ENCODE data around the gene STK11IP.

The STK11IP gene, protein sequence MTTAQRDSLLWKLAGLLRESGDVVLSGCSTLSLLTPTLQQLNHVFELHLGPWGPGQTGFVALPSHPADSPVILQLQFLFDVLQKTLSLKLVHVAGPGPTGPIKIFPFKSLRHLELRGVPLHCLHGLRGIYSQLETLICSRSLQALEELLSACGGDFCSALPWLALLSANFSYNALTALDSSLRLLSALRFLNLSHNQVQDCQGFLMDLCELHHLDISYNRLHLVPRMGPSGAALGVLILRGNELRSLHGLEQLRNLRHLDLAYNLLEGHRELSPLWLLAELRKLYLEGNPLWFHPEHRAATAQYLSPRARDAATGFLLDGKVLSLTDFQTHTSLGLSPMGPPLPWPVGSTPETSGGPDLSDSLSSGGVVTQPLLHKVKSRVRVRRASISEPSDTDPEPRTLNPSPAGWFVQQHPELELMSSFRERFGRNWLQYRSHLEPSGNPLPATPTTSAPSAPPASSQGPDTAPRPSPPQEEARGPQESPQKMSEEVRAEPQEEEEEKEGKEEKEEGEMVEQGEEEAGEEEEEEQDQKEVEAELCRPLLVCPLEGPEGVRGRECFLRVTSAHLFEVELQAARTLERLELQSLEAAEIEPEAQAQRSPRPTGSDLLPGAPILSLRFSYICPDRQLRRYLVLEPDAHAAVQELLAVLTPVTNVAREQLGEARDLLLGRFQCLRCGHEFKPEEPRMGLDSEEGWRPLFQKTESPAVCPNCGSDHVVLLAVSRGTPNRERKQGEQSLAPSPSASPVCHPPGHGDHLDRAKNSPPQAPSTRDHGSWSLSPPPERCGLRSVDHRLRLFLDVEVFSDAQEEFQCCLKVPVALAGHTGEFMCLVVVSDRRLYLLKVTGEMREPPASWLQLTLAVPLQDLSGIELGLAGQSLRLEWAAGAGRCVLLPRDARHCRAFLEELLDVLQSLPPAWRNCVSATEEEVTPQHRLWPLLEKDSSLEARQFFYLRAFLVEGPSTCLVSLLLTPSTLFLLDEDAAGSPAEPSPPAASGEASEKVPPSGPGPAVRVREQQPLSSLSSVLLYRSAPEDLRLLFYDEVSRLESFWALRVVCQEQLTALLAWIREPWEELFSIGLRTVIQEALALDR

GRCh38 chr2:219597552-219598307, at the start of gene STK11IP:
Gene STK11IP (plus strand): TSS chr2:219597857. CDS start chr2:219598120, 263 bp downstream.
- in situ Hi-C loops (cut with HindIII; ENCODE audit: low pct_ligation_motif_present, low pct_unique_long_range_greater_than_20kb, low sequenced_read_pairs) = no loop called here

GRCh38 chr2:219548990-219549389, 48.7 kb upstream of the STK11IP start:
- DNase-seq = no peak
- in situ Hi-C loops (cut with HindIII; ENCODE audit: low pct_ligation_motif_present, low pct_unique_long_range_greater_than_20kb, low sequenced_read_pairs) = no loop called here

More at GRCh38 chr2:219597552-219598307, at the start of gene STK11IP:
- DNase-seq = peak; percentile 99

DNA sequence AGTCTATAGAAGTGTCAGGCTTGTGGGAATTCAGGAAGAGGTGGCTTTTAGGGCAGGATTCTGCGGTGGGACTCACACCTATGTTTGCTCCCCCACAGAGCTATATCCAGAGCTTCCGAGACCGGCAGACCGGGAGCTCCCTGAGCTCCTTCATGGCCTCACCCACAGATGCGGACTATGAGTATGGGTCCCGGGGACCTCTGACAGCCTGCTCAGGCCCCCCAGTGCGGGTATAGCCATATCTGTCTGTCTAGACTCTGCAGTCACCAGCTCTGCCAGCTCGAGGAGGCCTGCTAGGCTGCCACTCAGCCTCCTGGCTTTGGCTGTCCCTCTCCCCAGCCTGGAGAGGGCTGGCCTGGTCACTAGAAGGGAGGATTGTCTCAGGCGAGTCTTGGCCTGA, 48.0 kb upstream of the STK11IP start:
- no peak for DNase-seq
- in situ Hi-C loops (cut with HindIII; ENCODE audit: low pct_ligation_motif_present, low pct_unique_long_range_greater_than_20kb, low sequenced_read_pairs) = no loop called here

GRCh38 chr2:219551441-219552381, 45.9 kb upstream of the STK11IP start:
- in situ Hi-C loops (cut with HindIII; ENCODE audit: low pct_ligation_motif_present, low pct_unique_long_range_greater_than_20kb, low sequenced_read_pairs) = no loop called here
- peak; percentile 72 for DNase-seq

DNA sequence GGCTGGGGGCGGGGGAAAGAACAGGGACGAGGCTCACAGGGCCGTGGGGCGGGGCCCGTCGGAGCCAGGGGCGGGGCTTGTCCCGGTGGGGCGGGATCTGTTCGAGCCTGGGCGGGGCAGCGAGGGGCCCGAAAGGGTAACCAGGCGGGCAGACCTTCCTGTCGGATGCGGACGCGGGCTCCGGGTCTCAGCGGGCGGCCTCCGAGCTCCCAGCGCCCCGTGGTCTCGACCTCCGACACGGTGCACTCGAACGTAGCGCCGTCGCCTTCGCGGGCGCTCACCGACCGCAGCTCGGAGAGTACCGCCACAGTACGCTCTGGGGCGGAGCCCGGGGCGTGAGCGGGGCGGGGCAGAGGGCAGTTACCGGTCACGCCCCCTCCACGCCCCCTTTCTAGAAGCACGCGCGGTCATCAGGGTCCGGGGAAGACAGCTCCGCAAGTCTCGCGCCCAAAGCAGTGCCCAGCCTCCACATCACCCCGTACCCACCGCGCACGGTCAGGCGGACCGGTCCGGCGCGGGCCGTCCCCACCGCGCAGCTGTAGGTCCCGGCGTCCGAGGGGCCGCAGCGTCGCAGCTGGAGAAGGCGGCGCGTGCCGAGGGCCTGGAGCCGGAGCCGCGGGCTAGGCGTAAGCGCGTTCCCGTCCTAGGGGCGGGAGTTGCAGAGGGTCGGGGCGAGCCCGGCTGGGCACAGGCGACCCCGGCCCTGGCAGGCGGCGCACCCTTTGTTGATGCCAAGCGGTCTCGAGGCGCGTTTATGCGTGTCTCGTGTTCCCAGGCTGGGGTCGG, 45.1 kb upstream of the STK11IP start:
- peak; percentile 84 for DNase-seq
- in situ Hi-C loops (cut with HindIII; ENCODE audit: low pct_ligation_motif_present, low pct_unique_long_range_greater_than_20kb, low sequenced_read_pairs) = no loop called here

GRCh38 chr2:219553168-219553417, 44.6 kb upstream of the STK11IP start:
- in situ Hi-C loops (cut with HindIII; ENCODE audit: low pct_ligation_motif_present, low pct_unique_long_range_greater_than_20kb, low sequenced_read_pairs) = no loop called here
- no peak for DNase-seq

DNA sequence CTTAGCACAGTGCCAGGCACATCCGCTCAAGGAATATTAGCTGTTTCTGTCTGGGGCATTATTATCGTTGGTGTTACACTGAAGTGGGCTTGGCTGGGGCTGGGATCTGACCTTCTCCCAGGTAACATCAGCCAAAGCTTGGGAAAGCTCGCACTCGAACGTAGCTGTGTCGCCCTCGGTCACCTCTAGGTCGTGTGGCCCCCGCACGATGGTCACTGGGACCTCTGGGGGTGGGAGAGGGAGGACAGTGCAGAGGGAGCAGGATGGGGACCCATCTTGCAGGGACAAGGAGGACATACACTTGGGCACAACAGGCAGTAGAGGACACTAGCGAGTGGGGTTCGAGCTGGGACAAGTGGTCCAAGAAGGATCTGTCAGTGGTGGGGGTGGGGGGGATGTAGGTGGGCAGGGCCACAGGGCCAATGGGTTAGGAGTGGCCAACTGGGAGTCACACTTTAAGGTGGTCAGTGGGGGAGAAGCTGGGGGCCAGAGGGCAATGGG, 44.1 kb upstream of the STK11IP start:
- no peak for DNase-seq
- in situ Hi-C loops (cut with HindIII; ENCODE audit: low pct_ligation_motif_present, low pct_unique_long_range_greater_than_20kb, low sequenced_read_pairs) = no loop called here

GRCh38 chr2:219554350-219554749, 43.3 kb upstream of the STK11IP start:
- in situ Hi-C loops (cut with HindIII; ENCODE audit: low pct_ligation_motif_present, low pct_unique_long_range_greater_than_20kb, low sequenced_read_pairs) = no loop called here
- no peak for DNase-seq

DNA sequence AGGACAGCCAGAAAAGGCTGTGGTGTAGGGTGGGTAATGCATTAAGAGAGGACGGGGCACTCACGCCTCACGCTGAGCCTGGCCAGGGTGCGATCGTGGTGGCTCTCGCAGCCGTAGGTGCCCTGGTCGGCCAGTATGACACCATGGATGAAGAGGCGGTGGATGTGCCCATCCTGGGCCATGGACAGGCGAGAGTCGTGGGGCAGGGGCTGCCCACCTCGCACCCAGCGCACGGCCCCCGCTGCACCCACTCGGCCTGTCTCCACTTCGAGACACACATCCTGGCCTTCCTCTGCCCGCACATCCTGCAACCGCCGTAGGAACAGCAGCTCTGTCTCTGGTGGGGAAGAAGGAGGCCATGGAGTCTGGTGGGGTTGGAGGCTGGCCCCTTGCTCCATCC, 41.7 kb upstream of the STK11IP start:
- in situ Hi-C loops (cut with HindIII; ENCODE audit: low pct_ligation_motif_present, low pct_unique_long_range_greater_than_20kb, low sequenced_read_pairs) = no loop called here
- DNase-seq = no peak

DNA sequence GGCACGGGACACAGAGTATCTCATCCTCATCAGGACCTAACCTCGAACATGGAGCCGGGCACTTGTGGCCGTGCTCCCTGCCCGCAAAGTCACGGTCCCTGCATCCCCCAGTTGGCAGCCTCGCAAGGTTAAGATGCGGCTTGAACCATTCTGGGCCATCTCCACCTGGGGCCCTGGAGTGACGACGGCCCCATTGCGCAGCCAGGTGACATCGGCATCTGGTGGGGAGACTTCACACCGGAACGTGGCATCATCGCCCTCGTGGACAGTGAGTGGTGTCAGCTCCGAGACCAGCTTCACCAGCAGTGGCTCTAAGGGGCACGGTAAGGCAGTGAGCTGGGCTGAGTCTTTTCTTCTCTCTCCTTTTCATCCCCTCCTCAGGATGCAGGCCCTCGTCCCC, 41.2 kb upstream of the STK11IP start:
- DNase-seq = no peak
- in situ Hi-C loops (cut with HindIII; ENCODE audit: low pct_ligation_motif_present, low pct_unique_long_range_greater_than_20kb, low sequenced_read_pairs) = no loop called here

- no peak for DNase-seq
- in situ Hi-C loops (cut with HindIII; ENCODE audit: low pct_ligation_motif_present, low pct_unique_long_range_greater_than_20kb, low sequenced_read_pairs) = no loop called here
Observed at GRCh38 chr2:219557320-219557719, 40.3 kb upstream of the STK11IP start.

DNA sequence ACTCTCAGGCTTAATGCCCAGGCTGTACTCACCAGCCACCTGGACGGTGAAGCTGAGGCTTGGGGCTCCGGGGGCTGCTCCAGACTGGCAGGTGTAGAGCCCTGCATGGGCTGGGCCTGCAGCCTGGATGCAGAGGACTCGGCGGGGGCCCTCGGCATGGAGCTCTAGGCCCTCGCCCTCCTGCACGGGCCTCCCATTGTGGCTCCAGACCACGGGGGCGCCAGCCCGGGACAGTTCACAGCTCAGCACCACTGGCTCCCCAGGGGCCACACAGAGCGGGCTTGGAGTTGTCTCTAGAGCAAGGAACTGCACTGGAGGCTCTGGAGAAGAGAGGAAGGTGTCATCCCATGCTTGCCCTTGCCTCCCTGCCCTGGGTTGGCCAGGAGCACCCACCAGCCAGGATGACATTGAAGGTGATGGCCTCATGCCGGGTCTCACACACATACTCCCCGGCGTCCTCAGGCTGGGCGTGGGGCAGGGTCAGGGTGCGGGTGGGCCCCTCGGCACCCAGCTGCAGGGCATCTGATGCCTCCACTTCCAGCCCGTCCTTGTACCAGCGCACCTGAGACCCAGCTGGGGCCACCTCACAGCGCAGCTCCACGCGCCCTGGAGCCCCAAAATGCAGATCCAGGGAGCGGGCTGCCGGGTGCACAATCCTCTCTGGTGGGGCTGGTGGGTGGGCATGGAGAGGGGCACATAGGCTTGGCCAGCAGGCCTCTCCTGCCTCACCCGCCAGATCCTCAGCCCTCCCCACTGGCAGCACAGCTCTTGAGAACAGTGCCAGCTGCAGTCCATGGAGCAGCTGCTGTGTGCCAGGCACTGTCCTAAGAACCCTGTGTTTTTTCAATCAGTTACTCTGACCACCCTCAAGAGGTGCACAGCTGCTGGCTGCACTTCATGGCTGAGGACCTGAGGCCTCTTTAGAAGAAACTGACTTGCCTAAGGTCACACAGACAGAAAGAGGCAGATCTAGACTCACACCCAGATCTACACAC, 39.6 kb upstream of the STK11IP start:
- in situ Hi-C loops (cut with HindIII; ENCODE audit: low pct_ligation_motif_present, low pct_unique_long_range_greater_than_20kb, low sequenced_read_pairs) = no loop called here
- no peak for DNase-seq

DNA sequence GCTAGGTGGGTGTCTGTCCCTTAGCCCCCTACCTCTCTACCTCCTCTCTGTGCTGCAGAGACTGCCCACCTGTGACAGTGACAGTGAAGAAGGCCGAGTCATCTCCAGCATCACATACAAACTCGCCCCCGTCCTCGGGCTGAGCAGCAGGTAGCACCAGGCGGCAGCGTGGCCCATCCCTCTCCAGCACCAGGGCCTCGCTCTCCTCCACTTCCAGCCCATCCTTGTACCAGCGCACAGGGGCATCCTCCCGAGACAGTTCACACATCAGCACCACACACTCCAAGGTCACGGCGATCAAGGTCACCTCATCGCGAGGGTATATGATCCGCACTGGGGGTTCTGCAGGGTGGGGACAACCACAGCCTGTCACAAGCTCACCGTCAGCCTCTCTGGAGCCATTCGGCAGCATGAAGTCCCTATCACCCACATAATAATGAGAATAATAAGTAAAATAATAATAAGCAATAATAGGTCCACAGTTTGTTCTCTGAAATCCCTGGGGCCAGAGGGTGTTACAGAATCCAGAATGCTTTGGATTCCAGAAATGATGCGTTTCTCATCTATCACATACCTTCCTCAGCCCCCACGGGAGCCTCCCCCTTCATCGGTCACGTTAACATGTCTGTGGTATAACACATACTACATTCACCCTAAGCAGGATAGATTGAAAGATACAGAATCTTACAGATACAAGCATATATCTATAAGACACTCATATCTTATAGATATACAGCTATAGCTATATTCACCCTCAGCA, 38.3 kb upstream of the STK11IP start:
- DNase-seq = no peak
- in situ Hi-C loops (cut with HindIII; ENCODE audit: low pct_ligation_motif_present, low pct_unique_long_range_greater_than_20kb, low sequenced_read_pairs) = no loop called here

DNA sequence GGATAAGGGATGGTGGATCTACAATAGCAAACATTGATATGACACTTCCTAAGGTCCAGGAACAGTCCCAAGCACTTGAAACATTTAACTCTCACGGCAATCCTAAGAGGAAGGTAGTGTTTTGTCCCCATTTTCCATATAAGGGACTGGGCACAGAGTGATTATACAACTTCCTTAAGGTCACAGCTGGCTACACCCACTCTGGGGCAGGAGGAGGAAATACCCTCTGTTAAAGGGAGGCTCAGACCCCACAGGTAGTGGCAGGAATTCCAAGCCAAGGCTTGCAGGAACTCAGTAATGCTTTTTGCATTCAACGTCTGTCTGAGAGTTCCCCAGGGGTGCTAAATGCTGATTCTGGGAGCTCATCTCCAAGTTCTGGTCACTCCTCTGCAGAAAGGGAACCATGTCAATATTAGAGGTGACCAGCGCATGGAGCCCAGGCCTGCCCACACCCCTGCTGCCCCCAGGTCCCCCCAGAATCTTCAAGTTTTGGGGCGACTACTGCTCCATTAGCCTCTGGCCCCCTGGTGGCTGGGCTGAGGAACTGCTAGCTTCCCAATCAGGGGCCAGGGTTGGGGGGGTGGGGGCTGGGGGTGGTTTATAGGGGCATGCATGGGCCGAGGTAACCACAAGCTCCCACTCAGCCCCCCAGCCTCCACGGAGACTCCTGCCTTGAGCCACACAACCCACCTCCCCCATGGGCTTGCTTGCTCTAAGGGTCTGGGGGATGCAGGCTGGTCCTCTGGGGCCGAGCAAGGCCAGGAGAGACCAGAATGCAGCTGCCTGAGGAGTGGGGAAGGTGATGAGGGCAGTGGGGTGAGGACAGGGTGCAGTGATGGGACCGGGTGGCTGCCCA, 37.4 kb upstream of the STK11IP start:
- DNase-seq = no peak
- in situ Hi-C loops (cut with HindIII; ENCODE audit: low pct_ligation_motif_present, low pct_unique_long_range_greater_than_20kb, low sequenced_read_pairs) = no loop called here

DNA sequence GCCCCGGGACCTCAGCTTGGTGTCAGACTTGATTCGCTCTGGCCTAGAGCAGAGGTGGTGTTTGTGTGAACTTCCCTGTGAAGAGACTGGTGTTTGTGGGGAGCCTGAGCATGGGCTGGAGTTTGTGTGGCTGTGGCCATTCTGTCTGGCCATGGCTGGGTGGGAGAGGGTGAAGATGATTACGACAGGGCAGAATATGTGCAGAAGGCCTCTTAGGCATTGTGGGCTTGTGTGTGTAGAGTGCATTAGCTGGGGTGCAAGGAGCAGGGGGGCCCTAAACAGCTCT, 36.8 kb upstream of the STK11IP start:
- no peak for DNase-seq
- in situ Hi-C loops (cut with HindIII; ENCODE audit: low pct_ligation_motif_present, low pct_unique_long_range_greater_than_20kb, low sequenced_read_pairs) = no loop called here

Data from ACHN (cell line).